PFSK-1 (cell line): ENCODE measurements around the gene DIAPH2.

Experiments
- FOXP2 ChIP-seq: optimal IDR thresholded peaks from 2 replicates; pipeline ENCODE3; 2011; ENCODE audit warnings: borderline replicate concordance, control low read depth, inconsistent platforms; ENCODE audit not compliant: insufficient read depth; ENCODE audit errors: extremely low read length, extremely low read depth
- POLR2AphosphoS5 ChIP-seq: IDR thresholded peaks from 2 replicates; pipeline ENCODE4 v1.6.1; 2012; ENCODE audit warnings: low read depth, mild to moderate bottlenecking, control low read depth, low read length, moderate library complexity
- SIN3A ChIP-seq: IDR thresholded peaks from 2 replicates; pipeline ENCODE4 v1.6.1; 2012; ENCODE audit warnings: mild to moderate bottlenecking, low read length, moderate library complexity, borderline replicate concordance; ENCODE audit not compliant: insufficient read depth
- TAF1 ChIP-seq: IDR thresholded peaks from 2 replicates; pipeline ENCODE4 v1.6.1; 2012; ENCODE audit warnings: low read length, control low read depth, borderline replicate concordance; ENCODE audit not compliant: insufficient read depth
- TF ChIP-seq, protein P1 (sequence below), 2 experiments: IDR thresholded peaks; 2 replicates each; pipeline versions ENCODE4 v1.6.1 to v1.8.0; 2011 to 2012; ENCODE audit warnings: low read depth in 2 of 2, low read length in 2 of 2, control low read depth in 1 of 2, inconsistent platforms in 1 of 2, mild to moderate bottlenecking in 1 of 2, moderate library complexity in 1 of 2; ENCODE audit not compliant: insufficient read depth in 1 of 2

The DIAPH2 gene

DNA sequence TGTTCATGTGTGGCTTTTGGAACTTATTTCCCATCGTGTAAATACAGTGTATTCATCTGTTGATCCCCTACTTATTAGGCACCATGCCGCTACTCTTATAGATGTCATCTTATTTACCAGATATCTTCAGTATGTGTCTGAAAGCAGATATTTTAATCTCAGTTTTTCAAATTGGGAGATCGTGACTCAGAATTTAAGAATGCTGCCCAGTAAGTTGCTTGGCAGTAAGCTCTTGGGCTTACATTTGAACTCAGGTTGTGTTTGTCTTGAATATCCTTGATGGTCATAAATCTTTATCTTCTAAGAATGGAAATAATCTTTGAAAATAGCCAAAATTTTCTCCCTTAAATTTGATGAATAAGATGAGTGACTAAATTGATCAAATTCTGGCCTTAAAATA lies 153.2 kb downstream of the DIAPH2 start:
- TF ChIP-seq POLR2AphosphoS5 (no peak), SIN3A (no peak), TAF1 (no peak), FOXP2 (no peak)
- TF ChIP-seq, protein P1, sequence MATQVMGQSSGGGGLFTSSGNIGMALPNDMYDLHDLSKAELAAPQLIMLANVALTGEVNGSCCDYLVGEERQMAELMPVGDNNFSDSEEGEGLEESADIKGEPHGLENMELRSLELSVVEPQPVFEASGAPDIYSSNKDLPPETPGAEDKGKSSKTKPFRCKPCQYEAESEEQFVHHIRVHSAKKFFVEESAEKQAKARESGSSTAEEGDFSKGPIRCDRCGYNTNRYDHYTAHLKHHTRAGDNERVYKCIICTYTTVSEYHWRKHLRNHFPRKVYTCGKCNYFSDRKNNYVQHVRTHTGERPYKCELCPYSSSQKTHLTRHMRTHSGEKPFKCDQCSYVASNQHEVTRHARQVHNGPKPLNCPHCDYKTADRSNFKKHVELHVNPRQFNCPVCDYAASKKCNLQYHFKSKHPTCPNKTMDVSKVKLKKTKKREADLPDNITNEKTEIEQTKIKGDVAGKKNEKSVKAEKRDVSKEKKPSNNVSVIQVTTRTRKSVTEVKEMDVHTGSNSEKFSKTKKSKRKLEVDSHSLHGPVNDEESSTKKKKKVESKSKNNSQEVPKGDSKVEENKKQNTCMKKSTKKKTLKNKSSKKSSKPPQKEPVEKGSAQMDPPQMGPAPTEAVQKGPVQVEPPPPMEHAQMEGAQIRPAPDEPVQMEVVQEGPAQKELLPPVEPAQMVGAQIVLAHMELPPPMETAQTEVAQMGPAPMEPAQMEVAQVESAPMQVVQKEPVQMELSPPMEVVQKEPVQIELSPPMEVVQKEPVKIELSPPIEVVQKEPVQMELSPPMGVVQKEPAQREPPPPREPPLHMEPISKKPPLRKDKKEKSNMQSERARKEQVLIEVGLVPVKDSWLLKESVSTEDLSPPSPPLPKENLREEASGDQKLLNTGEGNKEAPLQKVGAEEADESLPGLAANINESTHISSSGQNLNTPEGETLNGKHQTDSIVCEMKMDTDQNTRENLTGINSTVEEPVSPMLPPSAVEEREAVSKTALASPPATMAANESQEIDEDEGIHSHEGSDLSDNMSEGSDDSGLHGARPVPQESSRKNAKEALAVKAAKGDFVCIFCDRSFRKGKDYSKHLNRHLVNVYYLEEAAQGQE (IDR thresholded peaks at IDR 0.05; ENCODE audit: insufficient read depth in 1 of 2, low read depth in 2 of 2, low read length in 2 of 2), result no peak

DNA sequence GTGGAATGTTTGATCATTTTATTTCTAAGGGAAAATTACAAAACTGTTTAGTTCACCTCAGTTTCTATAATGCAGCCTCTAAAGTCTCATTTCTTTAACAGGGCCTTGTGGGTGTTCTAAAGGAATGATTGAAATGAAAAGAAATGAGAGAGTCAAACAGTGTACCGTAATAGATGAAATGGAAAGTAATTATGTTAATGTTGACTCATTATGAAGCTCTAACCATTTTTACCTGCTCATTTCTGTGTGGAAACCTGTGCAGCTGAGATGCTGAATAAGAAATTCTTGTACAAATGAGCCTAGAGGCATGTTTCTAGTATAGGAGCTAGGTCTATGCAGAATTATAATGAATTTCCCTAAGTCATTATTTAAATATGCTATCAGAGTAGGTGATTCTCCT lies 153.9 kb downstream of the DIAPH2 start:
- TF ChIP-seq TAF1 (no peak), POLR2AphosphoS5 (no peak), SIN3A (no peak), FOXP2 (no peak)
- TF ChIP-seq, protein P1 (IDR thresholded peaks at IDR 0.05; ENCODE audit: insufficient read depth in 1 of 2, low read depth in 2 of 2, low read length in 2 of 2), result no peak

DNA sequence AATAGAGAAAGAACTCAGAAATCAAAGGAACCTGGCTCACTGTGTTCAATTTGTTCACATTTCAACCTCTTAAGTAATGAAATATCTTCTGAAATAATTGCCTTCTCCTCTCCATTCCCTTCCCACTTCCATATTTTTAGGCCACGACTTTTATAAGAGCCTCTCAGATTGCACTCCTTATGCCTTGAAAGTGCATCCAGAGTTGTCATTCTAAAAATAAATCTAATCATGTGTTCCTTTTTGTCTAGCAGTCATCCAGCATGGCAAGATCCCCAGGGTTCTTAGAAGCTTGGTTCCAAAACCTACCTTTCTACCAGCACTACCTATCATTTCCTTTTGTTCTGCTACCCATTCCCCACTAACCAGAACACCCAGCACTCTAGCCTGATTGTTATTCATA lies 156.7 kb downstream of the DIAPH2 start:
- no peak for TF ChIP-seq FOXP2
- TF ChIP-seq, protein P1 (IDR thresholded peaks at IDR 0.05; ENCODE audit: insufficient read depth in 1 of 2, low read depth in 2 of 2, low read length in 2 of 2), result no peak
- no peak for TF ChIP-seq POLR2AphosphoS5

DNA sequence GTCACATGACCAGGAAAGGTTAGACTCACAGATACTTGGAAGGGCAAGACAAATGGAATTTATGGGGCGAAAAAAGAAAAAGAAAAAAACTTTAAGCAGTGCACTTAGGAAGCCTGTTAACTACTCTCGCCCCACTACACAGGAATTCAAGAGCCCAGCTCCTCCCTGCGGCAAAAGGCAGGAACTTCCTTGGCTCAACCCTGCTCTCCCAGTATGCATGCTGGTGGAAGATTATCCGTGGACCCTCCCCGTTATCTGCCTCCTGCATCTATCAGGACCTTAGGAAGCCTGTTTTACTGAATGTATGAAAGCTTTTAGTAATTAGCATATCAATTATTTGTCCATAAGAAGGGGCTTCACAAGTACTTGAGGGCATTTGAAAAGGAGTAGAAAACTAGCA lies 158.9 kb downstream of the DIAPH2 start:
- TF ChIP-seq TAF1, result no peak
- no peak for TF ChIP-seq POLR2AphosphoS5
- no peak for TF ChIP-seq SIN3A
- TF ChIP-seq FOXP2, result no peak
- TF ChIP-seq, protein P1 (IDR thresholded peaks at IDR 0.05; ENCODE audit: insufficient read depth in 1 of 2, low read depth in 2 of 2, low read length in 2 of 2), result no peak

DNA sequence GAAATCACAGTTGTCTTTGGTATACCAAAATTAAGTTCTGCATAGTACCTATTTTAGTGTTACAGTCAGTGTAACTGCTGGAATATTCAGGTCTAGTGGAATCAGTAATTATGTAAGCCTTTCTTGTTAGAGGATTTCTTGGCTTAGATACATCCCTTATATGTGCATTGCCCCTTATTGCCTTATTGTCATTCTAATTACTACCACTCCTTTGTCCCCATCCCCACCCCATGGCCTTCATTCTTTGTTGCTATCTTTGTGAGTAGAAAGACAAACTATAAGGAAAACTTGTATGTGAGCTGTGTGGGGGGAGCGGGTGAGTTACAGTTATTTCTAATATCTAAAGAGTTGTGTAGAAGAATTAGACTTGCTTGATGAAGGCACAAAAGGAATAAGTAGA lies 162.2 kb downstream of the DIAPH2 start:
- TF ChIP-seq POLR2AphosphoS5 (no peak), FOXP2 (no peak), SIN3A (no peak), TAF1 (no peak)
- TF ChIP-seq, protein P1 (IDR thresholded peaks at IDR 0.05; ENCODE audit: insufficient read depth in 1 of 2, low read depth in 2 of 2, low read length in 2 of 2), result no peak
